BE2C (cell line): ENCODE data around the gene TBC1D2.

Experiments
- DNase-seq: peaks from one replicate; pipeline ENCODE4 v3.0.0-alpha.2; 2020
- H3K27me3 ChIP-seq: fragments of 250-450 bp; sonication (Bioruptor Pico); 2 replicates; pipeline ENCODE4 v1.5.1; 2020; ENCODE audit warnings: mild to moderate bottlenecking
- H3K36me3 ChIP-seq: fragments of 250-450 bp; sonication (Bioruptor Pico); 2 replicates; pipeline ENCODE4 v1.5.1; 2020; ENCODE audit warnings: mild to moderate bottlenecking
- H3K4me1 ChIP-seq: fragments of 250-450 bp; sonication (Bioruptor Pico); 2 replicates; pipeline ENCODE4 v1.5.1; 2020
- H3K4me3 ChIP-seq: 2 replicates; pipeline ENCODE4 v1.5.1; 2011; ENCODE audit warnings: low read depth, low read length
- H3K9me3 ChIP-seq: fragments of 250-450 bp; sonication (Bioruptor Pico); 2 replicates; pipeline ENCODE4 v1.5.1; 2020
- TF ChIP-seq, protein P1 (sequence below): IDR thresholded peaks from 2 replicates; pipeline ENCODE4 v1.5.1; 2012; ENCODE audit warnings: mild to moderate bottlenecking, low read depth, low read length

The TBC1D2 gene

DNA sequence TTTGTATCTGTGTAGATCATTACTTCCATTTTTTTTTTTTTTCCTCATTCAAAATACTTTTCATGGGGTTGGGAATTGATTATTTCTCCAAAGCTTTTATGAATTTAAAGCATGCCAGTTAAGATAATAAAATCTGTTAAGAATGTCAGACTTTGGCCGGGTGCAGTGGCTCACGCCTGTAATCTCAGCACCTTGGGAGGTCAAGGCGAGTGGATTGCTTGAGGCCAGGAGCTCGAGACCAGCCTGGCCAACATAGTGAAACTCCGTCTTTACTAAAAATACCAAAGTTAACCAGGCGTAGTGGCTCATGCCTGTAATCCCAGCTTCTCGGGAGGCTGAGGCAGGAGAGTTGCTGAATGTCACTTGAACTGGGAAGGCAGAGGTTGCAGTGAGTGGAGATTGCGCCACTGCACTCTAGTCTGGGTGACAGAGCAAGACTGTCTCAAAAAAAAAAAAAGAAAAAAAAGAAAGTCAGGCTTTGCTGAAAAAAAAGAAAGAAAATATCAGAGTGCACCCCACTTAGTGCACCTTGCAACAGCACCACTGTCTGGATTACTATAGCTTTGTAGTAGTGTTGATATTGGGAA is 18.5 kb downstream of the TBC1D2 start:
- no peaks in the 10 kb centered on the region for H3K9me3 ChIP-seq
- TF ChIP-seq, protein P1, sequence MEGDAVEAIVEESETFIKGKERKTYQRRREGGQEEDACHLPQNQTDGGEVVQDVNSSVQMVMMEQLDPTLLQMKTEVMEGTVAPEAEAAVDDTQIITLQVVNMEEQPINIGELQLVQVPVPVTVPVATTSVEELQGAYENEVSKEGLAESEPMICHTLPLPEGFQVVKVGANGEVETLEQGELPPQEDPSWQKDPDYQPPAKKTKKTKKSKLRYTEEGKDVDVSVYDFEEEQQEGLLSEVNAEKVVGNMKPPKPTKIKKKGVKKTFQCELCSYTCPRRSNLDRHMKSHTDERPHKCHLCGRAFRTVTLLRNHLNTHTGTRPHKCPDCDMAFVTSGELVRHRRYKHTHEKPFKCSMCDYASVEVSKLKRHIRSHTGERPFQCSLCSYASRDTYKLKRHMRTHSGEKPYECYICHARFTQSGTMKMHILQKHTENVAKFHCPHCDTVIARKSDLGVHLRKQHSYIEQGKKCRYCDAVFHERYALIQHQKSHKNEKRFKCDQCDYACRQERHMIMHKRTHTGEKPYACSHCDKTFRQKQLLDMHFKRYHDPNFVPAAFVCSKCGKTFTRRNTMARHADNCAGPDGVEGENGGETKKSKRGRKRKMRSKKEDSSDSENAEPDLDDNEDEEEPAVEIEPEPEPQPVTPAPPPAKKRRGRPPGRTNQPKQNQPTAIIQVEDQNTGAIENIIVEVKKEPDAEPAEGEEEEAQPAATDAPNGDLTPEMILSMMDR: no peak
- H3K27me3 ChIP-seq: no peaks in the 10 kb centered on the region

DNA sequence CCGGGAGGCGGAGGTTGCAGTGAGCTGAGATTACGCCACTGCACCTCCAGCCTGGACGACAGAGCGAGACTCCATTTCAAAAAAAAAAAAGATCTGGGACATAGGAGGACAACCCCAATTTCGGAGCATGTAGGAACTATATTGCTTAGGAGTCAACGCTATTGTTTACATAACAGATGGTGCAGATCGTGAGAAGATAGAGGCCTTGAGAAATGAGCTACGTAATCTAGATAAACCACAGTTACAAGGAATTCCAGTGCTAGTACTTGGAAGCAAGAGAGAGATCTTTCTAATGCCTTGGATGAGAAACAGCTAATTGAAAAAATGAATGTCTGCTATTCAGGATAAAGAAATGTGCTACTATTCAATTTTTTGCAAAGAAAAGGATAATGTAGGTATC is 20.3 kb downstream of the TBC1D2 start:
- no peaks in the 10 kb centered on the region for H3K4me1 ChIP-seq
- no peaks in the 10 kb centered on the region for H3K36me3 ChIP-seq
- no peaks in the 10 kb centered on the region for H3K9me3 ChIP-seq
- no peaks in the 10 kb centered on the region for H3K27me3 ChIP-seq
- TF ChIP-seq, protein P1: no peak
- H3K4me3 ChIP-seq: no peak overlapping the region
- DNase-seq: no peak

More for the DNA sequence above, 18.5 kb downstream of the TBC1D2 start:
- no peak overlapping the region for H3K4me3 ChIP-seq
- DNase-seq: no peak
- H3K36me3 ChIP-seq: no peaks in the 10 kb centered on the region
- H3K4me1 ChIP-seq: no peaks in the 10 kb centered on the region

DNA sequence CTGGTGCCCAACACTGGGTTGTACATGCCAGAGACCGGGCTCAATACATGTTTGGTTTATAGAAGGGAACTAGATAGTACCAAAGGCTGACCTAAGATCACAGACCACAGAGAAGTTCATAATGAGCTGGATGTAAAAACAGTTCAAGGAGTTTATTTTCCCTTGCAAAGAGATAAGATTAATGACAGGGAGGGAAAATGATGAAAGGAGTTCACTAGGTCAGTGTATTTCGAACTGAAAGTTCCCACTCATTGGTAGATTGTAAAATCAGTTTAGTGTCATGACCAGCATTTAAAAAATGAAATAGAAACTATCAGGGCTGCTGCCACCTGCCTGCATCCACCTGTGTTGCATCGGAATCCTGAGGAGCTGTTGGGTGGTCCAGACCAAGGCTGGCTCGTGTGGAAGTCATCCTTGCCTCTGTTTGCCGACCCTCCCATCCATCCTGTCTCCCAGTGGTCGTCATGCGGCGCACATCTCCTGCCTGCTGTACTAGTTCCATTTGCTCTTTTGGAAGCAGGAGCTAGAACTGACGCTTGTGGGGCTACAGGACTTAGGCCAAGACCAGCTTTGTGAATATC is 21.1 kb downstream of the TBC1D2 start:
- Histone ChIP-seq H3K4me3 (no peak overlapping the region), H3K4me1 (no peaks in the 10 kb centered on the region), H3K27me3 (no peaks in the 10 kb centered on the region), H3K9me3 (no peaks in the 10 kb centered on the region), H3K36me3 (no peaks in the 10 kb centered on the region)
- no peak for DNase-seq
- TF ChIP-seq, protein P1: no peak

DNA sequence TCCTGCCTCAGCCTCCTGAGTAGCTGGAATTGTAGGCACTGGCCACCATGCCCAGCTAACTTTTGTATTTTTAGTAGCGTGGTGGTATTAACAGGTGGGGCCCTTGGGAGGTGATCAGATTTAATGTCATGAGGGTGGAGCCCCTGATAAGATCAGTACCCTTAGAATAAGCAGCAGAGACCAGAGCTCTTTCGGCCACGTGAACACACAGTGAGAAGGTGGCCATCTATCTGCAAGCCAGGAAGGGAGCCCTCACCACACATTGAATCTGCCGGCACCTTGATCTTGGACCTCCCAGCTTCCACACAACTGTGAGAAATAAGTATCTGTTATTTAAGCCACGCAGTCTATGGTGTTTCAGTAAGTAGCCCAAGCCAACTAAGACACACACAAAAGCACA is 22.5 kb downstream of the TBC1D2 start:
- Histone ChIP-seq H3K27me3 (no peaks in the 10 kb centered on the region), H3K4me1 (no peaks in the 10 kb centered on the region), H3K9me3 (no peaks in the 10 kb centered on the region), H3K36me3 (no peaks in the 10 kb centered on the region), H3K4me3 (no peak overlapping the region)
- no peak for DNase-seq
- TF ChIP-seq, protein P1: no peak

DNA sequence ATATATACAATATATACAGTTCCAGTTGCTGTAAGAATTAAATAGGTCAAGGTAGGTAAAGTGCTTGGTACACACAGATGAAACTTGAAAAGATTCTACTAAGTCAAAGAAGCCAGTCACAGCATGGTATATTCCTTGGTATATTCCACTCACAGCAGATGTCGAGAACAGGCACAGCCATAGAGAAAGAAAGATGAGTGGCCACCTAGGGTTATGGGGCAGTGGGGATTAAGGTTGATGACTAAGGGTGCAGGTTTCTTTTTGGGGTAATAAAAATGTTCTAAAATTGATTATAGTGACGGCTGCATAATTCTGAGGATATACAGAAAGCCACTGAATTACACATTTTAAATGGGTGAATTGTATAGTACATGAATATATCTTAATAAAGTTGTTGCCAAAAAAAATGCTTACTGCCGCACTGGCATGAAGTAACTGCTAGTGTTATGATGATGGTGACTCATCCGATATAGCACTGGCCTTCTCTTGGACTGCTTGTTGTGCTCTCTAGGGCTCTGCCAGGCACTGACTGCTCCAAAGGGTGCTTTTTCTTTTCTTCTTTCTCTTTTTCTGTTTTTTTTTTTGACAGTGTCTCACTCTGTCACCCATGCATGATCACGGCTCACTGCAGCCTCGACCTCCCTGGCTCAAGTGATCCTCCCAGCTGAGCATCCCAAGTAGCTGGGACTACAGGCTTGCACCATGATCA is 23.5 kb downstream of the TBC1D2 start:
- Histone ChIP-seq H3K27me3 (no peaks in the 10 kb centered on the region), H3K36me3 (no peaks in the 10 kb centered on the region), H3K4me1 (no peaks in the 10 kb centered on the region), H3K9me3 (no peaks in the 10 kb centered on the region), H3K4me3 (no peak overlapping the region)
- DNase-seq: no peak
- TF ChIP-seq, protein P1: no peak

DNA sequence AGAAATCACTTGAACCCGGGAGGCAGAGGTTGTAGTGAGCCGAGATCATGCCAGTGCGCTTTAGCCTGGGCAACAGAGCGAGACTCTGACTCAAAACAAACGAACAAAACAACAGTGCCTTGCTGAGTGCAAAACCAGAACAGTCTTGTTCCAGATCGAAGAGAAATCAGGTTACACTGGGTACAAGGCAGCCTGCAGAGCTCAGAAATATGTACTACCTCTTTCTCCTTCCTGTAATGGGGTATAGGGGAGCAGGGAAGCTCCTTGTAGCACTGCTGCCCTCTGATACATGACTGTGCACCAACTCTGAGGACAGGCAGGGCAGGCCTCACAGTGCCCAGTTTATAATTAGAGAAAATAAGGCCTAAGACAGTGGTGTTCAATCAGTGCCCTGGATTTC is 24.7 kb downstream of the TBC1D2 start:
- TF ChIP-seq, protein P1: no peak
- no peaks in the 10 kb centered on the region for H3K4me1 ChIP-seq
- no peaks in the 10 kb centered on the region for H3K36me3 ChIP-seq
- H3K4me3 ChIP-seq: no peak overlapping the region
- DNase-seq: no peak
- no peaks in the 10 kb centered on the region for H3K27me3 ChIP-seq
- H3K9me3 ChIP-seq: no peaks in the 10 kb centered on the region
